GM19467 (cell line): Measurements from ENCODE around the gene LRRC75A.

Source experiments
- ATAC-seq: cut with Tn5 transposase; IDR thresholded peaks from one replicate; pipeline ENCODE4 v1.9.1; 2021; ENCODE audit warnings: mild to moderate bottlenecking, moderate library complexity; ENCODE audit not compliant: unreplicated experiment

Gene LRRC75A

DNA sequence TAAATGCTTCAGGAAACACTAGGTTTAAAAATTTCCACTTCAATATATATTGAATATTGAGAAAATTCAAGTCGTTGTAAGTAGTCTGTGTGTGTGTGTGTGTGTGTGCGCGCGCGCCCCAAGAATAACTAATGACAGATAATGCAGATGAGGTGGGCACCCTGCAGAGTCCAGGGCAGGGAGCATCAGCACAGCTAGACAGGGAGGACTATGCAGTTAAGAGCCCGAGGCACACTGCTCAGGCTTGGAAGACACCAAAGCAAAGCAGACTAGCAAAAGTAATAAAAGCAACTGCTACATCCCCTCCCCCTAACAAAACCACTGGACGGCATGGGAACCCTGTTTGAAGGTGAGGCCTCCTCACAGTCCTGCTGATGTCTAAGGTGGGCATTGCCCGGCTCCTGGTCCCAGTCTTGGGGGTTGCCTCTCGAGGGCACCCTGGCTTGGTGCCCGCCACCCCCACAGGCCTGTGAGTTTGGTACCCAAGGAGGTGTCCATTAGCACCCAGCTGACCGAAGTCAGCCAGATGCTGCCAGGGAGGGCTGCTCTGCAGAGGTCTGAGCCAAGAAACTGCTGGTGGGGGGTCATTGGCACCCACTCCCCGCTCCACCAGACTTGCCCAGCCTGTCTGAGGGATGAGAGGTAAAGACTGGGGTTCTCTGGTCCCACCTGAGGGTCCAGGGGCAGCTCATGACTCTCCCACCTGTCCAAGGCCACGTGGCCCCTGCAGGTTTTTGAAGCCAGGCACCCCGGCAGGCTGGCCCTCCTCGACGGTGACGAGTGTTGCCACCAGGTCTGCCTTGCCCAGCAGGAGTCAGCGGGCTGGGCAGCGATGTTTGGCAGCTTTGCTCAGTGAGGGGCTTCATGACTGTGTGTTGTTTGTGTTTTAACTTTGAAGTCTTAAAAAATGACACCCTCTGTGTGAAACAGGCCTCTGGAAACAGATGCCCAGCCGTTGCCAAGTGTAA, 18.7 kb downstream of the LRRC75A start:
- no peak for ATAC-seq

DNA sequence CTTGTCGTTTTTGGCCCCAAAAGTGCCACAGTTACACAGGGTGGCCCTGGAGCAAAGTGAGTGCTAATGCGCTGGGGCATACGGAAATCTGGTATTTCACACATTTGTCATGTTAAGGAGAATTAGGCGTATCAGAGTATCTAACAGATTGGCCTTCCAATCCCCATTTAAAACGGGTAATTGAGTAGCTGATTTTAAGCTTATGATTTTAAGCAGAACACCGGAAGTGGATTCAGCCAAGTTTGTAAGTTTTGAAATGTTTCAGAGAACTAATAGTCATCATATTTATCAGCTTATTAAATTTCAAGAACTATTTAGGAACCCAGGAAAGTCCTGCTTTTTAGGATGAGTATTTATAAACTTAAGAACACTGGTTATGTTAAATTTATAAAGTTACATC, 19.5 kb downstream of the LRRC75A start:
- no peak for ATAC-seq

GRCh38 chr17:16471295-16471694, 20.7 kb downstream of the LRRC75A start:
- no peak for ATAC-seq

GRCh38 chr17:16470265-16470664, 21.7 kb downstream of the LRRC75A start:
- no peak for ATAC-seq

DNA sequence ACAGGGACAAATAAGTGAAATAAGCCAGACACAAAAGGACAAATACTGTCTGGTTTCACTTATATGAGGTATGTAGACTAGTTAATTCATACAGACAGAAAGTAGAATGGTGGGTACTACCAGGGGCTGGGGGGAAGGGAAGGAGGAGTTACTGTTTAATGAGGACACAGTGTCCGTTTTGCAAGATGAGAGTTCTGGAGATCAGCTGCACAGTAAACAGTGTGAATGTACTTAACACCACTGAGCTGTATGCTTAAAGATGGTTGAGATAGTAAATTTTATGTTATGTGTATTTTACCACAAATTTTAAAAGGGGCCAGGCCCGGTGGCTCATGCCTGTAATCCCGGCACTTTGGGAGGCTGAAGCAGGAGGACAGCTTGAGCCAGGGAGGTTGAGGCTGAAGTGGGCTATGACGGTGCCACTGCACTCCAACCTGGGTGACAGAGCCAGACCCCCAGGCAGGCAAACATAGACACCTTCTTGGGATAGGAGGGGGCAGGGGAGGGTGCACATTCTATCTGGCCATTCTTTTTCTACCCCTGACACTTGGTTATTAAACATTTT, 23.5 kb downstream of the LRRC75A start:
- ATAC-seq, result no peak

- ATAC-seq, result no peak
Observed at GRCh38 chr17:16467886-16468285, 24.1 kb downstream of the LRRC75A start.

DNA sequence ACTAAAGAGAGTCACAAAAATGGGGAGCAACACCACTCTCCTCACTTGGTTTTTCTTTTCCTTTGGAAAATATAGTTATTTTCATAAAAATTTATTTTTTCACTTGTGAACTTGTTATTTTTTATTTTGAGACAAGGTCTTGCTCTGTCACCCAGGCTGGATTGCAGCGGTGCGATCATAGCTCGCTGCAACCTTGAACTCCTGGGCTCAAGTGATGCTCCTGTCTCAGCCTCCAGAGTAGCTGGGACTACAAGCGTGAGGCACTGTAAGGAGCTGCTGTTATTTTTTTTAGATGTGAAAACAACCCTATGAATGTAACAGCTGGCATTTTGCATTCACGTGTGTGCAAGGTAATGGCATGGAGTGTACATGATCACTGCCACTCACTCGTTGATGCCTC, 24.9 kb downstream of the LRRC75A start:
- no peak for ATAC-seq

DNA sequence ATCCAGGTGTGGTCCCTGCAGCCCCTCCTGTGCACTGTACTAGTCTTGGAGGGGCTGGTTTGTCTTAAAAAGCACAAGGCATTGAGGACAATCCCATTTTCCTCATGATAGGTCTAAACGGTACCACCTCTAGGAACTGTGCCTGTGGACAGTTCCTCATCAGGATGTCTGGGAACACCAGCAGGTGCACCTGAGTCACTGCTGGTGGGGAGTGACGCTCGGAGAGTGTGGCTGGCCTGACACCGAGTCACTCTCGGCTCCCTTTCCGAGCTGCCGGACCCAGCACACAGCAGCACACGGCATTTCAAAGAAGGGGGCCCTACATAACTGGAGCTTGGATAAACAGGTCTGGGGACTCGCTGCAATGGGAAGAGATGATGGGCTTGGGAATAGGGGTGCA, 25.6 kb downstream of the LRRC75A start:
- ATAC-seq, result no peak

- ATAC-seq, result no peak
Observed at GRCh38 chr17:16465861-16466338, 26.1 kb downstream of the LRRC75A start.

- ATAC-seq, result no peak
Observed at GRCh38 chr17:16465052-16465312, 27.0 kb downstream of the LRRC75A start.

- ATAC-seq, result no peak
Observed at GRCh38 chr17:16464303-16465051, 27.5 kb downstream of the LRRC75A start.

DNA sequence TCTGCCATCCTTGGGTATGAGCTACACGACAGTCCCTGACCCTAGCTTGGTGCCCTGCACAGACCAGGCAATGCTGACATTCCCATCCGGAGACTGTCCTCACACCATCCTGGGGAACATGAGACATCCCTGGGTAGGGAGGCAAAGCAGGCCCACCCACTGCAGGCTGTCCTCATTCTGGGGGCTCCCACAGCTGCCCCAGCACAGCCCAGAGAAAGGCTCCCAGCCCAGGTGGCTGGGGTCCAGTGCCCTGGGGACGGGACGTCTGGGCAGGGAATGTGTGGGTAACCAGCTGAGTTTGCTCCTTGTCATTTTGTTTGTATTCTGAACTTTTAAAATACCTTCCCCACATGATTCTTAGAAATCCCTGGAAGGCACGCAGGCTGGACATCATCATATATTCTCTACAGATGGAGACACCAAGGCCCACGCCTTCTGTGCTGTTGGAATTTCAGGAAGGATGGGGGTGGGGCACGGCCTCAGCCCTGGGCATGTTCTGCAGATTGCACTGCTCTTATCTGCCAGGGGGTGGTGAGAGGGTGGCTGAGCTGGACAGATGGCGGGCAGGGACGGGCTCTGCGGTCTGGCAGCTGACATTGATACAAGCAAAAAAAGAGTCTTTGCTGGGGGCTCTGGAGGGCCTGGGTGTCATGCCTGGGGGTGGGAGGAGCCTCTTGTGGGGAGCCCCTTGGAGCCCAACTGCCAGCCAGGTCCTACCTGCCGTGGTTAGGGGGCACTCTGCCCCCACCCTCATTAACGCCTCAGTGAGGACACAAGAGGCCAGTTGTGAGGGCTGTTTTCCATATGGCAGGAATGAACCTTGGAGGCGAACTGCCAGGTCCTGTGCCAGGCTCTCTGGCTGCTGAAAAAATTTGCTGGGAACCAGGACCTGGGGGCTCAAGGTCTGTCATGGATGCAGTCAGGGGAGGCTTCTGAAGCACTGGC, 28.4 kb downstream of the LRRC75A start:
- ATAC-seq, result no peak

GRCh38 chr17:16462070-16462864, 29.7 kb downstream of the LRRC75A start:
- ATAC-seq, result no peak

- no peak for ATAC-seq
Observed at GRCh38 chr17:16461606-16461866, 30.5 kb downstream of the LRRC75A start.

- no peak for ATAC-seq
Observed at GRCh38 chr17:16460796-16461605, 31.0 kb downstream of the LRRC75A start.

DNA sequence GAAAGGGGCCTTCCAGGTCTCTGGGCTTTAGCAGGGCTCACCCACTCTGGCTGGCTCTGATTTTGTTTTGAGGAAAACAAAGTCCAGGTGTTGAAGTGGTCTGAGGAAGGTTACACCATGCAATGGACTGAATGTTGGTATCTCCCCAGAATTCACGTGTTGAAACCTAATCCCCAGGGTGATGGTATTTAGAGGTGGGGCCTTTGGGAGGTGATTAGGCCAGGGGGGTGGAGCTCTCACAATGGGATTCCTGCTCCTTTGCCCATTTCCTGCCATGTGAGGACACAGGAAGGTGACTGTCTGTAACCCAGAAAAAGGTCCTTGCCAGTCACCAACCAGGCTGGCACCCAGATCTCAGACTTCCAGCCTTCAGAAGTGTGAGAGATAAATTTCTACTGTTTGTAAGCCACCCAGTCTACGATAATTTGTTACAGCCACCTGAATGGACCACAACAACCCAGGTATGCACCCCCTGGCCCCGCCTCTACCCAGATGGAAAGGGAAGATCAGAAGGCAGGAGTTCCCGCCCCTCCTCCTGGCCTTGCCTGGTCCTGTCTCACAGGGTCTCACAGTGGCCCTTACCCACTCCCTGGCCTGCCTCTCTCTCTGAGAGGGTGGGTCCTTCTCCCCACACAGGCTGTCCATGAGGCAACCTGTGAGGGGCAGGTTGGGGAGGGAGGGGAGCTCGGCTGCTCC, 32.0 kb downstream of the LRRC75A start:
- no peak for ATAC-seq

DNA sequence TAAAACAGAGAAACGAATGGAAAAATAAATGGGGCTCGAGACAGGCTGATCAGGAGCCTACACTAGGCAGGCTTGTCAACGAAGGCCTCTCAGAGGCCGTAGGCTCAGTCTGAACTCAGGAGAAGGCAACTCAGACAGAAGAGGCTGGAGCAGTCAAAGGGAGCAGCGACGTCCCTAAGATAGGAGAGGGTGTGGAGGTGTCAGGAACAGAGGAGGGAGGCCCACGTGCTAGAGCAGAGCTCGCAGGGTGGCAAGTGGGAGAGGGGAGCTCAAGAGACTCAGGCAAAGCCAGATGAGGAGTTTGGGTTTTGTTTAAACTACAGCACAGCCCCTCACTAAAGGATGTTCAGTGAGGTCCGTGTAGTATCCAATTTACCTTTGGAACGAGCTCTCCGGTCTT, 32.7 kb downstream of the LRRC75A start:
- ATAC-seq, result no peak

GRCh38 chr17:16456742-16457316, 35.2 kb downstream of the LRRC75A start:
- no peak for ATAC-seq
